ENCODE results near the gene SNX32. TPM values are rescaled to one million over a fixed set of nuclear protein-coding genes. Genes with fewer than 3 reads are reported as not detected.
"Not testable (repeated sequence)": the region's sequence is repeated elsewhere in the genome, so short reads cannot be mapped to it uniquely, and the experiment has no call there.

Gene SNX32
- total RNA-seq, 2 experiments from 2014 or later = 2.9 to 3.0 TPM

- Mint-ChIP-seq H3K4me1 (peaks cover 52% of the 10 kb centered on the region), H3K36me3 (ENCODE audit: low read depth) (peaks cover 41% of the 10 kb centered on the region), H3K4me3 (peak overlapping the region; percentile 94), H3K27me3 (no peaks in the 10 kb centered on the region), H3K9me3 (ENCODE audit: low read depth) (no peaks in the 10 kb centered on the region), H3K27ac (peak overlapping the region; percentile 95)
- DNase-seq = peak; percentile 64
- intact Hi-C loops (cut with DNase I, micrococcal nuclease) = loop anchor here (1.0 to 2.0 kb wide), 15 partner anchors 14 to 381 kb away; partner anchors contain the start of genes C11orf68 (in 2 of the 2), DRAP1 (in 2 of the 2), MUS81 (in 2 of the 2) and AP5B1 (in 1 of the 2)
- POLR2A ChIA-PET = interaction anchor here (0.6 to 6.3 kb wide), 7 partner anchors 13 to 255 kb away, joined by 4 to 68 read pairs (median 4); partner anchors contain the start of genes BANF1, CFL1, EIF1AD and FOSL1
- peak; percentile 1 for ATAC-seq
- CTCF ChIA-PET = interaction anchor here (0.6 to 10.8 kb wide), 21 partner anchors 10 to 273 kb away, joined by 3 to 210 read pairs (median 5); partner anchors contain the start of genes CFL1, FOSL1, KAT5 and MUS81
Measured at GRCh38 chr11:65887723-65888162, 54.0 kb downstream of the SNX32 start.

GRCh38 chr11:65888163-65888814, 54.5 kb downstream of the SNX32 start, which contains the start of gene FIBP:
FIBP (minus strand) TSS chr11:65888471; CDS start chr11:65888418, 53 bp downstream.
- peak; percentile 99 for DNase-seq
- Mint-ChIP-seq H3K36me3 (ENCODE audit: low read depth) (peaks cover 42% of the 10 kb centered on the region), H3K27me3 (no peaks in the 10 kb centered on the region), H3K27ac (peak within 1 kb of the TSS; percentile 95), H3K9me3 (ENCODE audit: low read depth) (no peaks in the 10 kb centered on the region), H3K4me3 (peak within 1 kb of the TSS; percentile 94), H3K4me1 (peaks cover 57% of the 10 kb centered on the region)
- POLR2A ChIA-PET = interaction anchor here (0.6 to 6.3 kb wide), 9 partner anchors 12 to 273 kb away, joined by 4 to 68 read pairs (median 4); partner anchors contain the start of genes BANF1, CFL1, EIF1AD and FOSL1
- CTCF ChIA-PET = interaction anchor here (0.6 to 10.8 kb wide), 28 partner anchors 11 to 313 kb away, joined by 3 to 210 read pairs (median 4); partner anchors contain the start of genes BANF1, CFL1, FOSL1 and KAT5
- intact Hi-C loops (cut with DNase I, micrococcal nuclease) = loop anchor here (1.0 to 2.0 kb wide), 15 partner anchors 15 to 381 kb away; partner anchors contain the start of genes C11orf68 (in 2 of the 2), DRAP1 (in 2 of the 2), MUS81 (in 2 of the 2) and AP5B1 (in 1 of the 2)
- ATAC-seq = peak; percentile 68

GRCh38 chr11:65890324-65891218, 56.8 kb downstream of the SNX32 start, which contains the start of gene CCDC85B:
CCDC85B (plus strand) TSS chr11:65890673; CDS start chr11:65890784, 111 bp downstream.
- H3K4me1 Mint-ChIP-seq = peaks cover 66% of the 10 kb centered on the region
- H3K36me3 Mint-ChIP-seq (ENCODE audit: low read depth) = peaks cover 36% of the 10 kb centered on the region
- intact Hi-C loops (cut with DNase I, micrococcal nuclease) = loop anchor here (1.0 to 10.0 kb wide), 7 partner anchors 10 to 466 kb away; partner anchors contain the start of genes FOSL1 (in 2 of the 2), NEAT1 (in 1 of the 2), RAB1B (in 1 of the 2) and SART1 (in 1 of the 2)
- H3K27ac Mint-ChIP-seq = peak within 1 kb of the TSS; percentile 95
- POLR2A ChIA-PET = interaction anchor here (0.6 to 6.3 kb wide), 15 partner anchors 10 to 469 kb away, joined by 3 to 68 read pairs (median 4); partner anchors contain the start of genes CFL1, FOSL1, MUS81 and PCNX3
- ATAC-seq (peak; percentile 59), DNase-seq (peak; percentile 99)
- no peaks in the 10 kb centered on the region for H3K27me3 Mint-ChIP-seq
- H3K4me3 Mint-ChIP-seq = peak within 1 kb of the TSS; percentile 94
- CTCF ChIA-PET = interaction anchor here (0.6 to 10.8 kb wide), 32 partner anchors 9 to 770 kb away, joined by 3 to 210 read pairs (median 4); partner anchors contain the start of genes BANF1, CFL1, CTSW and EIF1AD
- H3K9me3 Mint-ChIP-seq (ENCODE audit: low read depth) = no peaks in the 10 kb centered on the region

GRCh38 chr11:65891219-65892136, 57.7 kb downstream of the SNX32 start:
- Mint-ChIP-seq H3K27me3 (no peaks in the 10 kb centered on the region), H3K36me3 (ENCODE audit: low read depth) (peaks cover 44% of the 10 kb centered on the region), H3K27ac (peak overlapping the region; percentile 82), H3K4me3 (peak overlapping the region; percentile 94), H3K9me3 (ENCODE audit: low read depth) (no peaks in the 10 kb centered on the region), H3K4me1 (peaks cover 71% of the 10 kb centered on the region)
- ChIA-PET CTCF (interaction anchor here (0.6 to 10.8 kb wide), 16 partner anchors 8 to 344 kb away, joined by 3 to 210 read pairs (median 8); partner anchors contain the start of genes CFL1, CTSW, FOSL1 and MUS81), POLR2A (interaction anchor here (0.7 to 6.3 kb wide), 9 partner anchors 9 to 173 kb away, joined by 3 to 68 read pairs (median 4); partner anchors contain the start of genes CFL1, FOSL1, MUS81 and RNASEH2C)
- DNase-seq (peak; percentile 60), ATAC-seq (no peak)
- intact Hi-C loops (cut with DNase I, micrococcal nuclease) = loop anchor here (2.0 to 10.0 kb wide), 4 partner anchors 69 to 467 kb away; partner anchors contain the start of genes NEAT1 (in 1 of the 2), RAB1B (in 1 of the 2) and SART1 (in 1 of the 2)

GRCh38 chr11:65892137-65892540, 58.4 kb downstream of the SNX32 start:
- H3K27ac Mint-ChIP-seq = peak overlapping the region; percentile 82
- POLR2A ChIA-PET = interaction anchor here (6.0 to 6.3 kb wide), 2 partner anchors 8 to 33 kb away, joined by 59 to 68 read pairs; partner anchors contain the start of genes CFL1, FOSL1 and MUS81

GRCh38 chr11:65892661-65893317, 59.0 kb downstream of the SNX32 start:
- Mint-ChIP-seq H3K36me3 (ENCODE audit: low read depth) (peaks cover 42% of the 10 kb centered on the region), H3K27ac (peak overlapping the region; percentile 82), H3K4me1 (peaks cover 70% of the 10 kb centered on the region), H3K9me3 (ENCODE audit: low read depth) (no peaks in the 10 kb centered on the region), H3K27me3 (no peaks in the 10 kb centered on the region), H3K4me3 (peak overlapping the region; percentile 94)
- ChIA-PET POLR2A (interaction anchor here (0.6 to 6.3 kb wide), 5 partner anchors 8 to 523 kb away, joined by 3 to 68 read pairs (median 3); partner anchors contain the start of genes CFL1, FOSL1 and MUS81), CTCF (interaction anchor here (0.6 to 10.8 kb wide), 8 partner anchors 8 to 175 kb away, joined by 3 to 210 read pairs (median 4); partner anchors contain the start of genes CFL1 and MUS81)
- intact Hi-C loops (cut with DNase I, micrococcal nuclease) = loop anchor here (5.0 to 10.0 kb wide), 2 partner anchors 375 to 468 kb away; partner anchors contain the start of genes NEAT1 (in 1 of the 2) and RAB1B (in 1 of the 2)
- ATAC-seq = no peak
- DNase-seq = no peak

More at GRCh38 chr11:65892137-65892540, 58.4 kb downstream of the SNX32 start:
- CTCF ChIA-PET = interaction anchor here (0.7 to 10.8 kb wide), 5 partner anchors 9 to 175 kb away, joined by 3 to 210 read pairs (median 6); partner anchors contain the start of genes CFL1 and MUS81
- peaks cover 71% of the 10 kb centered on the region for H3K4me1 Mint-ChIP-seq
- peaks cover 42% of the 10 kb centered on the region for H3K36me3 Mint-ChIP-seq (ENCODE audit: low read depth)
- peak overlapping the region; percentile 94 for H3K4me3 Mint-ChIP-seq
- not testable (repeated sequence) for H3K27me3 Mint-ChIP-seq; H3K9me3 Mint-ChIP-seq (ENCODE audit: low read depth); ATAC-seq
- DNase-seq = peak; percentile 71
- intact Hi-C loops (cut with DNase I, micrococcal nuclease) = loop anchor here (5.0 to 10.0 kb wide), 2 partner anchors 375 to 467 kb away; partner anchors contain the start of genes NEAT1 (in 1 of the 2) and RAB1B (in 1 of the 2)

- POLR2A ChIA-PET = interaction anchor here (0.6 to 1.3 kb wide), 7 partner anchors 19 to 1030 kb away, joined by 3 to 6 read pairs (median 4); partner anchors contain the start of gene SART1
- peak overlapping the region; percentile 83 for H3K27ac Mint-ChIP-seq
- H3K9me3 Mint-ChIP-seq (ENCODE audit: low read depth) = no peaks in the 10 kb centered on the region
- DNase-seq (peak; percentile 60), ATAC-seq (no peak)
- H3K27me3 Mint-ChIP-seq = no peaks in the 10 kb centered on the region
- CTCF ChIA-PET = interaction anchor here (0.7 to 10.8 kb wide), 5 partner anchors 9 to 473 kb away, joined by 3 to 210 read pairs (median 4); partner anchors contain the start of genes CFL1, MUS81 and SF3B2
- H3K4me3 Mint-ChIP-seq = peak overlapping the region; percentile 94
- intact Hi-C loops (cut with DNase I, micrococcal nuclease) = loop anchor here (5.0 to 10.0 kb wide), 2 partner anchors 373 to 469 kb away; partner anchors contain the start of genes NEAT1 (in 1 of the 2) and RAB1B (in 1 of the 2)
- H3K36me3 Mint-ChIP-seq (ENCODE audit: low read depth) = peaks cover 45% of the 10 kb centered on the region
- H3K4me1 Mint-ChIP-seq = peaks cover 67% of the 10 kb centered on the region
Measured at GRCh38 chr11:65894034-65894591, 60.4 kb downstream of the SNX32 start.

GRCh38 chr11:65895482-65895981, 61.8 kb downstream of the SNX32 start:
- CTCF ChIA-PET = interaction anchor here (0.5 to 7.8 kb wide), 4 partner anchors 8 to 1376 kb away, joined by 3 to 113 read pairs (median 4); partner anchors contain the start of genes CCDC85B and FIBP
- DNase-seq (no peak), ATAC-seq (no peak)
- Mint-ChIP-seq H3K4me1 (peaks cover 55% of the 10 kb centered on the region), H3K27me3 (no peaks in the 10 kb centered on the region), H3K9me3 (ENCODE audit: low read depth) (no peaks in the 10 kb centered on the region), H3K36me3 (ENCODE audit: low read depth) (peaks cover 45% of the 10 kb centered on the region), H3K27ac (peak overlapping the region; percentile 58), H3K4me3 (peak overlapping the region; percentile 25)
- POLR2A ChIA-PET = no interaction called here
- intact Hi-C loops (cut with DNase I, micrococcal nuclease) = loop anchor here in 1 of 2 experiments (10.0 kb wide), 1 partner anchor 471 kb away; the partner anchor contains the start of gene NEAT1

Measured in activated CD4-positive, alpha-beta T cell treated with anti-CD3 and anti-CD28 coated beads for 36 hours (primary cell).